HG03097 (cell line): Measurements from ENCODE around the gene TSPAN16.
A peak's percentile ranks its signal among the peaks of the same experiment; 100 is the strongest.
"Not testable (repeated sequence)": the region's sequence is repeated elsewhere in the genome, so short reads cannot be mapped to it uniquely, and the experiment has no call there.

Experiments
- ATAC-seq: cut with Tn5 transposase; IDR thresholded peaks from one replicate; pipeline ENCODE4 v1.9.1; 2021; ENCODE audit not compliant: unreplicated experiment, low FRiP score

The TSPAN16 gene

DNA sequence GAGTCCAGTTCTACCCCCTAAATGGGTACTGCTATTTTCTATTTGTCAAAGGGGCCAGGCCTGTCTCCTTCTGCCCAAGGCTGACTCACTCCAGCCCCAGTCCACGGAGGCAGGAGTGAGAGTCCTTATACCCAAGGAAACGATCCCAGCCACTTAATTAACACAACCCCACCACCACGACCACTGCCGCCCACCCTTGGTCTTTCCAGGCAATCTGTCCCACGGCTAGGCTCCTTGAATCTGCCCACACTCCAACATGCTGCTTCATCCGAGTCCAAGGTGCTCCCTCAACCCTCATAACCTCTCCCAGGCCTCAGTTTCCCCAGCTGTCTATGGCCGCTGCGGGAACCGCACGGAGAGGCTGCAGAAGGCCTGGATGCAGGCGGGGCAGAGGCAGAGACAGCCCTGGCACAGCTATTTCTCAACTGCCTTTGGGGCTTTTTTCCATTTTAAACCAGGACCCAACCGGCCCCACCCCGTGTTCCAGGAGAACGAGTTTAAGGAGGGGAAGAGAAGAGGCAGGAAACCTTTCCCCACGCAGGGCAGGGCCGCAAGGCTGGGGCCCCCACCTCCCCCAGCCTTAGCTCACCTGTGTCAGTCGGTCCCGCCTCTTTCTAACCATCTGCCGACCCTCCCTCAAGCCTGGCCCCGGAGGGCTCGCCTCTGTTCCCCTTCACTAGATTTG is 42.8 kb downstream of the TSPAN16 start:
- no peak for ATAC-seq

- no peak for ATAC-seq
These were observed 43.5 kb downstream of the TSPAN16 start, which contains the start of gene RAB3D for GRCh38 chr19:11339254-11340098. TSS of gene RAB3D (minus strand) at chr19:11339657. CDS start at chr19:11337399, 2,258 bp downstream.

- not testable (repeated sequence) for ATAC-seq
These were observed 44.1 kb downstream of the TSPAN16 start for GRCh38 chr19:11340099-11340467.

GRCh38 chr19:11342429-11342828 is 46.5 kb downstream of the TSPAN16 start:
- no peak for ATAC-seq

DNA sequence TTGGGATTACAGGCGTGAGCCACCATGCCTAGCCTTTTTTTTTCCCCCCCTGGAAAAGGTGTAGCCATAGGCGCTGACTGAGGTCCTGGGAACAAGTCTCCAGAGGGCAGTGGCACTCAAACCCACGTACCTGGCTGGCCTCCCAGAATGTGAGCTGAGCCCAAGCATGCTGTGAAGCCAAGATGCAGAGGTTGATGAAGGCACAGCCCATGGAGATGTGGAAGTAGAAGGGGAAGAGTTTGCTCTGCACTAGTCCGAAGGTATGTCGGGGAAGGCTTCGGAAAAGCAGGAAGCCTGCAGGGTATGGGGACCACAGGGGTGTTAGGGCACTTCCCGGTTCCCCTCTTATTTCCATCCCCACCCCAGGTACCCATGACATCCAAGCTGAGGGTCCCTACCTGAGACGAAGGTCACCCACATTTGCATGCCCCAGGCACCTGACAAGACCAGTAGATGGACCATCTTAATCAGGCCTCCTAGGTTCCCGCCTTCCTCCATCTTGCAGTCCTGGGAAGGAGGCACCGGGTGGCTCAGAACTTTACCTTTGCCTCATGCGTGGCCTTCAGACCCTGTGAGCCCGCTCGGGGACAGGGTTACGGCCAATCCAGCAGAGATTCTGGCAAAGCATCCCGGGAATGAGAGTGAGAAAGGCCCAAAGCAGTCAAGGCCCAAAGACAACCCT is 49.3 kb downstream of the TSPAN16 start:
- no peak for ATAC-seq

DNA sequence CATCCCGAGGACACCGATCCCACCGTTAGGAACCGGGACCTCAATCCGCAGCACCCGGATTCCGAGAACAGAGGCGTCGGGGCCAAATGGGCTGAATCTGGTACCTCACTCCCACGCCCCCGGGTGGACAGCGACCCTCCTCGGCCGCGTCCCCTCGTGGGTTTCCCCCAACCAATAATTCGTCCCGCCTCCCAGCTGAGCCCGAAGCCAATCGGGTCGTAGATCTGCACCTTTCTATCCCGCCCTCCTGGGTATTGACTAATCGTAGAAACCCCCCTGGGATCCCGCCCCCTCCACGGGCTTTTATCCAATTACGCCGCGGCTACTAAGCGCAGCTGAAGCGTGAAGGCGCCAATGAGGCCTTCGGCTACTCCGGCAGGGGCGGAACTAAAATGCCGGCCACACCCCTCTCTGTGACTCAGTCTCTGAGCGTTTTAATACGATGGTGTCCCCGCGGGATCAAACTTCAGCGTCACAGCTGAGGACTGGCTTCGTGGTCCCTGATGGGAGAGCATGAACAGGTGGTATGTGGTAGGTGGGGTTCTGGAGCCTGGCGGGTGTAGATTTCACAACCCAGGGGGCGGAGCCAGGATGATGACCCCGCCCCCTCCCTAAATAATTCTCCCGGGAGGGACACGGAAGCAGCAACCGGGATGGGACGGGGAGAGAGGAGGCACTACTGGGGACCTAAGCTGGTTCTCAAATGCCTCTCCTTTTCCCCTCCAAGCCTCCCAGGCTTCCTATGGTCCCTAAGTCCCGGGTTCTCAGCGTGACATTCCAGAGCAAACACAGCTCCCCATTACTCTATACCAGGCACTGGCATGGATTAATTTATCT is 50.4 kb downstream of the TSPAN16 start, which contains the start of the genes CCDC159 and TMEM205:
CCDC159 (plus strand) TSS at position 416 of the 837 bp plus-strand sequence; CDS start at position 504, 88 bp downstream.
TMEM205 (minus strand) TSS at position 165 of the 837 bp plus-strand sequence. CDS start 649 bp downstream, outside the sequence.
- peak; percentile 92 for ATAC-seq

GRCh38 chr19:11347546-11348039 is 51.6 kb downstream of the TSPAN16 start:
- no peak for ATAC-seq

DNA sequence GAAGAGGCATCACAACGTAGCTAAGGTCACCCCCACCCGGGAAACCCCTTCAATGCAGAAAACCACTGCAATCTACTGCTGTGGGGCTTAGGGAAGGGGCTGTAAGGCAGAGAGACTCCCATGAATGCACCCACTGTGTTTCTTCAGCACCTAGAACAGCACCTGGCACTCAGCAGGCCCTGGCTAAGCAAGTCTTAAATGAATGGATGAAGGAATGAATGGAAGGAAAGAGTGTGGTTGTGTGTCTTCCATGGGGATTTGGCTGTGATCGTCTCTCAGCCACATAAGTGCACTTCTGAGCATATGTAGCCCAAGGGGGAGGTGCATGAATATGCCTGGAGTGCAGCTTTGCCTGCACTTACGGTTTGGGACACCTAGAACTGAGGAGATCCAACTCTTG is 53.2 kb downstream of the TSPAN16 start:
- no peak for ATAC-seq

DNA sequence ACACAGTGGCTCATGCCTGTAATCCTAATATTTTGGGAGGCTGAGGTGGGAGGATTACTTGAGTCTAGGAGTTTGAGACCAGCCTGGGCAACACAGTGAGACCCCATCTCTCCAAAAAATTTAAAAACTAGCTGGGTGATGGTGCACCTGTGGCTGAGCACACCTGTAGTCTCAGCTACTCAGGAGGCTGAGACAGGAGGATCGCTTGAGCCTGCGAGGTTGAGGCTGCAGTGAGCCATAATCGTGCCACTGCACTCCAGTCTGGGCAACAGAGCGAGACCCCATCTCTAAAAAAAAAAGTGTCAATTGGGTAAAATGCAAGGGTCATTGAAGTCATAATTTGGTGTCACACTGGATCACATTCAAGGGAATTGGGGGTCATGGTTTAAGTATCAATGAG is 58.1 kb downstream of the TSPAN16 start:
- not testable (repeated sequence) for ATAC-seq

DNA sequence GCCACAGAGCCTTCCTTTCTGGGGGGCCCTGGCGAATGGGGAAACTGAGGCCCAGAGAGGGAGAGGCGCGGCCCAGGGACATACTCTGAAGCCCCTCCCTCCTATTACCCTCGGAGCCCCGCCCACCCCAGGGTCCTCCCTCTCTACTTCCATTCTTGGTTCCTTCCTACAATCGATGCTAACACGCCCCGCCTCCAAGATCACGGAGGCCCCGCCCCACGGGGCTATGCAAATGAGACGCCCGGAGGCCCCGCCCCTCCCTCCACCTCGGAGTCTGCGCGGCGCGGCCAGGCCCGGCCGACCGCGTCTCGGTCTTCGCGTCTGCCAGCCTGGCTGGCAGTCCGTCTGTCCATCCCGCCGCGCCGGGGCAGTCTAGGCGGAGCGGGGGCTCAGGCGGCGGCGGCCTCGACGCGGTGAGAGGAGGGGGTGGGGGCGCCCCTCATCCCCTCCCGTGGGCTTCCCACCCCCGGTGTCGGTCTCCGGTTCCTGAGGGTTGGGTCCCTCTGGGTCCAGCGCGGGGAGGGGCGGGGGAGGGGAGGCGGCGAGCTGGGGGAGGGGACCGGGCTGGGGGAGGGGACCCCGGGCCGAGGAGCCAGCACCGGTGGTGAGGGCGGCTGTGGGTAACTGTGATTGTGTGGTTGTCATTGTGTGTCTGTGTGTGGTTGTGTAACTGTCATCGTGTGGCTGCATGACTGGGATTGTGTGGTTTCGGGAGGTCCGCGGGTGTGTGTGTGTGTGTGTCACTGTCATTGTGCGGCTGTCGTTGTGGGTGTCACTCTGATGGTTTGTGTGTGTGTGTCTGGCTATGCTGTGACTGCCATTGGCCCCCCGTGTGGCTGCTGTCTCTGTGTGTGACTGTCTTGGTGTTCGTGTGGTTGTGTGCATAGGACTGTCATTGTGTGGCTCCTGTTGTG is 59.5 kb downstream of the TSPAN16 start, which contains the start of gene PLPPR2:
PLPPR2 (plus strand) TSS at position 273 of the 914 bp plus-strand sequence. CDS start 2,242 bp downstream, outside the sequence.
- no peak for ATAC-seq

DNA sequence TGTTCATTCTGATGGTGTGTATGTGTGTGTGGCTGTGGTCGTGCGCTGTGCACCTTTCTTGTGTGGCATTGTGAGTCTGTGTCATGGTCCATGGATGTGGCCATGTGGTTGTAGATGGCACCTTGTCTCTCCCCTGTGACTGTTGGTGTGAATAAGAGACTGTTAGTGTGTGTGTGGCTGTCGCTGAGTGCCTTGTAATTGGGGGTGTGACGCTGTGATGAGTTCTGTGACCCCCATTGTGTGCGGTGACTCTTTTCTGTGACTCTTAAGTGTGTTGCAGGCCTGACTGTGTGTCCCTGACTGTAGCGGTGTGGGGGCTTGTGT is 60.1 kb downstream of the TSPAN16 start:
- ATAC-seq = no peak

GRCh38 chr19:11356676-11357550 is 61.0 kb downstream of the TSPAN16 start:
- no peak for ATAC-seq

DNA sequence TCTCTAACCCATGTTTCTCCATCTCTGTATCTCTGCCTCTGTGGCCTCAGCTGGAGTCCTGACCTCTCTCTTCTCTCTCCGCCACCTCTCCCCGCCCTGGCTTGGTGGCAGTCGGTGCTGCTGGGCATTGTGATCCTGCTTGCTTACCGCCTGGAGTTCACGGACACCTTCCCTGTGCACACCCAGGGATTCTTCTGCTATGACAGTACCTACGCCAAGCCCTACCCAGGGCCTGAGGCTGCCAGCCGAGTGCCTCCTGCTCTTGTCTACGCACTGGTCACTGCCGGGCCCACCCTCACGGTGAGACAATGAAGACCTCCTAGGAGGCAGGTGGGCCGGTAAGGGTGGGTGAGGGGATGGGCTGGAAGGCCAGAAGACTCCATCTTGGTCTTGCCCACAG is 63.5 kb downstream of the TSPAN16 start:
- ATAC-seq = no peak

DNA sequence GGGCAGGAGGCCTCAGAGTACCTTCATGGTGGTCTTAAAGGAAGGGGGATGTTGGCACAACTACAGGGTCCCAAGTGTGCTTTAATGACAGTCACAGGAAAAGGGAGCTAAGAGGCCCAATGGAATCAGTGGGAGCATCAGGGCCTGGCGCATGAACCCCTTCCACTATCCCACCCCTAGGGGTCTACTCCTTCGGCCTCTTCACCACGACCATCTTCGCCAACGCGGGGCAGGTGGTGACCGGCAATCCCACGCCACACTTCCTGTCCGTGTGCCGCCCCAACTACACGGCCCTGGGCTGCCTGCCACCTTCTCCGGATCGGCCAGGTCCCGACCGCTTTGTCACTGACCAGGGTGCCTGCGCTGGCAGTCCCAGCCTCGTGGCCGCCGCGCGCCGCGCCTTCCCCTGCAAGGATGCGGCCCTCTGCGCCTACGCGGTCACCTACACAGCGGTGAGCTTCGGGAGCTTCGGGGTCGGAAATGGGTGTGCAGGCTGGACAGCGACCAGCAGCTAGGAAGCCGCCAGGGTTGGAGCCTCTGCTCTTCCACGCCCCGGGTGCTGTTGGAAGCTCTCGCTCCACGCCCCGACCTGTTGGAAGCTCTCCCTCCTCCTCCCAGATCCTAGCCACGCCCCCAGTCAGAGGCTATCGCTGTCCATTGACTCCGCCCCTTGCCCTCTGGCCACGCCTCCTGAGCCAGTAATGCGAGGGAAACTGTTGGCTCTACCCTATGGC is 65.2 kb downstream of the TSPAN16 start:
- no peak for ATAC-seq

DNA sequence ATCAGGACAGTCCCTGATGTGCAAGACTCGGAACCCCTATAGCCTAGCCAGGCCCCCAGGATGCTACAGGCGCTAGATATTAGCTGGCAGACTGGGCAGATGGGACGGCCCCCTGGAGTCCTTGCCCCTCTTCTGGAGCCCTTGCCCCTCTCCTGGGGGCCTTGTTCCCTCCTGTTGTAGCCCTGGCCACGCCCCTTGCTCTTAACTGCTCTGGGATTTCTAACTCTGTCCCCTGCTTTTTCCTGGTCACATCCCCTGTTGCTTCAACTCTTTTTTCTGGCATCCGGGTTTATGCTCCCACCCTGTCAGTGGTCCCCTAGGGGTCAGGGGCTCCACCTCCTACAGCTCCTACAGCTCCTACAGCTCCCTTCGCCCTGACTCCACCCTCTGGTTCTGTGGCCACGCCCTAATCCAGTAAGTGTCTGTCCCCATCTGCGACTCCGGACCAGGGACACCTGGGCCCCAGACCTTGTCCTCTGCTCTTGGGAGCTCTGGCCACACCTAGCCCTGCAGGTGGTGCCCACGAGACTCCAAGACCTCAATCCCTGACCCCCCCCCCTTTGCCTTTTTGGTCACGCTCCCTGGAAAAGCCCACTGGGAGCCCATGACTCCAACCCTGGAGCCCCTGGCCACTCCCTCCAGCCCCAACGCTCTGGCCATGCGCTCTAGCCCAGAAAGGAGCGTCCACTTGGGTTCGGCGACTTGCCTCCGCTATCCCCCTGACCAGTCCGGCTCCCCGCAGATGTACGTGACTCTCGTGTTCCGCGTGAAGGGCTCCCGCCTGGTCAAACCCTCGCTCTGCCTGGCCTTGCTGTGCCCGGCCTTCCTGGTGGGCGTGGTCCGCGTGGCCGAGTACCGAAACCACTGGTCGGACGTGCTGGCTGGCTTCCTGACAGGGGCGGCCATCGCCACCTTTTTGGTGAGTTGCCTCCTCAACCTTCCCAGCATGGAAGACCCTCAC is 66.1 kb downstream of the TSPAN16 start:
- no peak for ATAC-seq

GRCh38 chr19:11363881-11364280 is 67.9 kb downstream of the TSPAN16 start:
- no peak for ATAC-seq
